Fibroblast of peridontal ligament (primary cell): Measurements from ENCODE around the gene IPO4.

Source experiments
- DNase-seq: peaks from one replicate; pipeline ENCODE4 v3.0.0-alpha.2; 2010; ENCODE audit errors: extremely low read depth

Gene IPO4

DNA sequence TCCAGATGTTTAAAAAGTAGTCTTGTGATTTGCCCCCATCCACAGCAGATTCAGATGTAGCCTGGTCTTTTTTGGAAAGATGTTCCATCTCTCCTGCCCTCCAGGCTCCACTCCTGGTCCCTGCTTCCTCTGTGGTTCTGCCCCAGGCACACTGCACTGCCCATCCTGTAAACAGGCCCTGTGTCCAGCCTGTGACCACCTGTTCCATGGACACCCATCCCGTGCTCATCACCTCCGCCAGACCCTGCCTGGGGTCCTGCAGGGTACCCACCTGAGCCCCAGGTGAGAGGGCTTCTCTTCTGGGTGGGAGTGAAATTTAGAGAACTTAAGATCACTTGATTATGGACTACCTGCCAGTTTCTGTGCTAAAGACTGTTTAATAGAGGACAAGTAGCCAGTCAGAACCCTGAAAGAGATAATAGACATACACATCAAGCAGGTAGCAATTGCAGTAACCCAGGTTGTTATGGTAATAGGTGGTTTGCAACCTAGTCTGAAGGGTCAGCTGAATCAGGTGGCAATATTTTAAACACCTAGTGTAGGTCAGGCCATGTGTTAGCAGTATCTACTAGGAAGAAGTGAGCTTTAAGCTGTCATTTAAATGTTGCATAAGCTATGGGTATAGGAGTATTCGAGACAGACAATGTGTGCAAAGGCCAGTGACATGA is 39.2 kb downstream of the IPO4 start:
- no peak for DNase-seq

DNA sequence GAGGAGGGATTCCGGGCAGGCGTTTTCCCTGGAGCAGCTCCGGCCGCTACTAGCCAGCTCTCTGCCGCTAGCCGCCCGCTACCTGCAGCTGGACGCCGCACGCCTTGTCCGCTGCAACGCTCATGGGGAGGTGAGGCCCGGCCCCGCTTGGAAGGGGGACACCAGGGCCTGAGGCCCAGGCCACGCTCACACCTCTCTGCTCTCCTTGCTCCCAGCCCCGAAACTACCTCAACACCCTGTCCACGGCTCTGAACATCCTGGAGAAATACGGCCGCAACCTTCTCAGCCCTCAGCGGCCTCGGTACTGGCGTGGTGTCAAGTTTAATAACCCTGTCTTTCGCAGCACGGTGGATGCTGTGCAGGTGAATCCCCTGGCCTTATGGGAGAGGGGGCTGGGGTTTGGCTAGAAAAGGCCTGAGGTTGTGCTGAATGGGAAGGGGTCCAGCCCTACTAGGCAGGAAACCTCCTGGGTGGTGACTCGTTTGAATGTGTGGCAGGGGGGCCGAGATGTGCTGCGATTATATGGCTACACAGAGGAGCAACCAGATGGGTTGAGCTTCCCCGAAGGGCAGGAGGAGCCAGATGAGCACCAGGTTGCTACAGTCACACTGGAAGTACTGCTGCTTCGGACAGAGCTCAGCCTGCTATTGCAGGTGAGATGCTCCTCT is 40.7 kb downstream of the IPO4 start:
- no peak for DNase-seq

DNA sequence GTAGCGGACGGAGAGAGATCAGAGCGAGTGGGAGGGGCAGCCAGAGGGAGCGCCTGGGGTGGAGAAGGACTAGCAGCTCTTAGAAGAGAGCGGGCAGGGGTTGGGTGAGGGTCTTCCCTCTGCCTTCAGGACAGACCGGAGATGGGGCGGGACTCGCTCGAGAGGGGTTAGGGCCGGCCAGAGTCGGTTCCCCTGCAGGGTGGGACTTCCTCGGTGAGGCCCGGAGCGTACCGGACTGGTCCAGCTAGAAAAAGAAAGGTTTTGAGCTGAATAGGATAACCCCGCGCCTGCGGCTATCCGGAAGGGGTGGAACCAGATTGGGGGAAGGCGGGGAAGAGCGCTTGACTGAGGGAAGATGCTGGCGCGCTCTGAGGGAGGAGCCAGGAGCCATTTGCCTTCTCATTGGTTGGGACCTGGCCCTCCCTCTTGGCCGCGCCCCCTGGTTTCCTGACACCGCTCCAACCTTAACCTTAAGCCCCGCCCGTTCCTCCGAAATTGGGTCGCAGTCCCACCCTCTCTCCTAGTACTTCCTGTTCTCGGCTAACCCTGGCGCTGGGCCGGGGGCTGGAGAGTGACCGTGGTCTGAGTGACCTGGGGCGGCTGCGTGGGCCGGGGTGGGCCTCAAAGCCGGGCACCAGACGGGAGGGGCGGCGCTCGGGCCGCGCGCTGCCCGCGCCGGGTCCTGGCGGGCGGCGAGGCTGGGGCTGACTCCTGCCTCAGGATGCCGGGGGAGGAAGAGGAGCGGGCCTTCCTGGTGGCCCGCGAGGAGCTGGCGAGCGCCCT is 41.4 kb downstream of the IPO4 start, which contains the start of gene RNF31:
RNF31 (plus strand) TSS at position 521 of the 783 bp plus-strand sequence; CDS start at position 722, 201 bp downstream.
- peak; percentile 97 for DNase-seq

DNA sequence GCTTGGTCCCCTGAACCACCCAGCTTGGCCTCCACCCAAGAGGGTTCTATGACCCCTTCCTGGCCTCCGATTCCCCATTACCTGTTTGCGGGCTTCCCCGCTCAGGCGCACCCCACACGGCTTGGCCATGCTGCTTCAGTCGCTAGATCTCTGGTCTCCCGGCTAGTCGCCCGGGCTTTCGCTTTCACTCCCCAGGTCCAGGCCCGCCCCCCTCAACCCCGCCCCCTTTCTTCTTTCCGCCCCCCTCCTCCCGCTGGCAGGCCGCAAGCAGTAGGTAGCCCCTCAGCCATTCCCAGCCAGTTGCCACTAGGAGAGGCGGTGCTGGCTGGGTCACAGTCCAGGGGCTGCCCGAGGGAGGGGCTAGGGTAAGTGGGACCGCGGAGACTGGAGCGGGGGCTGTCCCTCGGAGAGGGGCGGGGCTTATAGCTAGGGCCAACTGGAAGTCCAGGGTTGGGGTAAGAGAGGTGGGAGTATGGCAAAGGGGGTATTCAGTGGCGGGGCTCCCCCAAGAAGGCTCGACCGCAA is 42.1 kb downstream of the IPO4 start, which contains the start of gene PSME2:
PSME2 (minus strand) TSS at position 158 of the 525 bp plus-strand sequence; CDS start at position 129, 29 bp downstream.
- DNase-seq = peak; percentile 89

DNA sequence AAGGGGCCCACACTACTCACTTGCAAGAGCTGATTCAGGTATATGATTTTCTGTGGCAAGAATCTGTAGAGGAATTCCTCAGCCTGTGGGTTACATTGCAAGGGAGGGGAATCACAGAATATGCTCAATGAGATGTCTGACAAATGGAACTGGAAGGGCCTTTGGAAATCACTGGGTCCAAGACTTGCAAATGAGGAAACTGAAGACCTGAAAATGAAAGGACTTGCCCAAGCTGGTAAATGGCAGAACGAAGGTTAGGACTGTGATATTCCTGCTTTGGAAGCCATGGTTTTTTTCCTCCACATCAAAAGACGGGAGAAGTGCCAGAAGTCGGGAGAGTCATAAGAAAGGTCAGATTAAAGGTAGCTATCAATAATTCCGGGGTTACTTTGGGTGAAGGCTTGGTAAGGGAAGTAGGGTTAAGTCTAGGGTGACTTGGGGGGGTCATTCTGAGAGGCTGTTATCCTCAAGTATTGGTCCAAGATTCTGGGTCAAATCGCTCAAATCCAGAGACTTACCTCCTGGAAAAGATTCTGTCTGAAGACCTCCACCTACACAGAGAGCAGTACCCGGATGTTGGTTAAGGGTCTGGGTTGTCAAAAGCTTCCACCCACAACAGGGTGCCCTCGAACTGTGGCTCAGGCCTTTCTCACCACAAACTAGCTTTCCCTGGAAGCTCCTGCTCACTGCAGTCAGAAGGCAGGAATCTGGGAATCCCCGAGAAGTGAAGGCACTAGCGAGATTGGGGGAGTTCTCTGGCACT is 42.7 kb downstream of the IPO4 start:
- peak; percentile 10 for DNase-seq

DNA sequence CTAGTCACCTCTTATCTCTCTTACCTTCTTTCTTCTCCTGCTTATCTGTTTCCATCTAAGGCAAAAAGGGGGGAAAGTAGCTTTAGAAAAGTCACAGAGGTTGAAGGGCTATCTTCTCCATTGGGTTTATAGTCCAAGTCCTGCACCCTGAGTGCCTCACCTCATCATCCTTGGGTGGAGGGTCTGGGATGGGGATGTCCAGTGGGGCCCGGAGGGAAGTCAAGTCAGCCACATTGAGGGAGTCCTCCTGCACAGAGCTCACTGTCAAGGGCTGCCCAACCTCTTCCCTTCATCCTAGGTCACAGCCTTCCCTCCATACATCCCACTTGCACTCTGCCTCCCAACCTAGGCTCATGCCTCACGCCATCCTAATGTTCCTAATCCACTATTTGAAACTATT is 43.4 kb downstream of the IPO4 start:
- no peak for DNase-seq

DNA sequence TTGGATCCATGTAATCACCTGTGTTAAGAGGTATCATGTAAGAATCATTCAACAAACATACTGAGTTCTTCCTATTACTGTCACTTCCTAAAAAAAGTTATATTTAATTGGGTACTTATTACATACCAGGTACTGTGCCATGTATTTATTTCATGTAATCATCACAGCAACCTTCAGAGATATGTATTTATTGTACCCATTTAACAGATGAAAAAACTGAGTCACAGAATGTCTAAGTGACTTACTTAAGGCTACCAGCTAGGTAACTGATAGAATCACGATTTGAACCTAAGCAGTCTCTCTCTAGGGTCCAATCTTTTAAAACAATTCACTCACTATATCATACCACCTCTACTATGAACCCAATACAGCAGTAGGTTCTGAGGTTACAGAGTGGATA is 44.2 kb downstream of the IPO4 start:
- no peak for DNase-seq

DNA sequence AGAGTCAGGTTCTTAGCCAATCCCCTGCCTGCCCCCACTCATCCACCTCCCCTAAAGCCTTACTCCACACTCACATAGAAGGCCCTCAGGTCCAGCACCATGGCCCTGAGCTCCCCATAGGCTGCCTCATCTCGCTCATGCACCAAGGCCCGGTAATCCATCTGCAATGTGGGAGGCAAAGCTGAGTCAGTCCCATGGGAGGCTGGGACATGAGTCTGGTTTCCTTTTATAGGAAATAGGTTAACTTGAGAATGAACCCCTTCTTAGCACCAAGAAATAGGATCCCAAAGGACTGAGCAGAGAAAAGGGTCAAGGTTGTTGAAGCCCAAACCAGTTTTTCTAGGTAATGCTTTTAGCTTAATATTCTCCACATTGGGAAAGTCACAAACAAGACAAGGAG is 45.1 kb downstream of the IPO4 start:
- peak; percentile 45 for DNase-seq

DNA sequence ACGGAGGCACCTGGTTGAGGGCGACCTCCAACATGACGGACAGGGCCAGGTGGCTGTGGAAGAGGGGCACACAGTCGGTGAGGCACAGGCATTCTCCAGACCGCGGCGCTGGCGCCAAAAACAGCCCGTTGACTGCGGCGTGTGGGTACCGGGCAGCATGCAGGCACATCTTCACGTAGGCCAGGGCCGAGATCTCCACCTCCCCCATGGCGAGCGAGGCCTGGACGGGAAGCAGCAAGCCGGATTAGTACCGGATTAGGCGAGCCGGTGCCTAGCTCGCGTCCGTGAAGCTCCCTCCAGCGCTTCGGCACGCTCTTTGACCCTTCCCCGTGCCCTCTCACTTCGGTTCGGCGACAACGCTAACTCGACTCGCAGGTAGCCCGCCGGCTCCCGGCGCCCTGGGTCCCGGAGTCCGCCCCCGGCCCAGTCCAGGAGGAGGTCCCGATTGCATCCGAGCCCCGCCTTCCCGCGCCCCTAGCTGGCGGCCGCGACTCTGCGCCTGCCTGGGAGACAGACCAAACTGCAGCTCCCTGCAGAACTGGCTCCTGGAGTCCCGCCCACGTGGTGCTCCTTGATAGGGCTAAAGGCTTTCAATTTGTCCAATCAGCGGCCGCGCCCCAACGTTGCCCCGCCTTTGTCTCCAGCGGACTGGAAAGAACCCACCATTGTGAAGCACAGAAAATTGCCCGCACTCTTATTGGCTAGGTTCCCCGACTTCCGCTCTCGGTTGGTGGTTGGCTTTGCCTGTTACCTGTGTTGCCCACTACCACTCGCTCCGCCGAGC is 47.3 kb downstream of the IPO4 start, which contains the start of gene EMC9:
EMC9 (minus strand) TSS at position 495 of the 784 bp plus-strand sequence; CDS start at position 208, 287 bp downstream.
- peak; percentile 98 for DNase-seq

DNA sequence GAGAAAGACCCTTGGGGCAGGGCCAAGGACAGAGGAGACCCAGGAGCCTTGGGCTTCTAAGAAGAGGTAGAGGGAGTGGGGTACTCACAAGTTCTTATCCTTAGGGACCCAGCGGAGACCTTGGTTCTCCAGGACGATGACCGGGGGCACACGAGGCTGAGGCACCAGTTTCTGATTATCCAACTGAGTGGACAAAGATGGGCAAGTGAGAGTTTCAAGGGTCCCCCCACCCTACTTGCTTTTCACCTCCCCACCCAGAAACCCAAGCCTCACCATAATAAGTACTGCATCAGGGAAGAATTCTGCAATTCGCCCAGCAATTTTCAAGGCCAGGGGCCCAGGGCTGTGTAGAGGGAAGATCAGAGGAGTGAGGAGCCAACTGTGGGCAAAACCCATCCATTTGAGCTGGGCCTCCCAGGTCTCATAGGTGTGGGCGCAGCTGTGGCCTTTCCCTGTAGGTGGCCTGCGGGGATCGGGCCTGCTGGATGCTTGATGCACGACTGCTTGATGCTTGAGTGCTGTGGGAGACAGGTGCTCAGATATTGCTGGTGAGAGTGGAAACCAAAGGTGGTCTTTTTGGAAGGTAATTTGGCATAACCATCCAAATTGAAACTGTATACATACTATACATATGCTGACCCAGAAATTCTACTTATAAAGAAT is 49.2 kb downstream of the IPO4 start:
- no peak for DNase-seq

DNA sequence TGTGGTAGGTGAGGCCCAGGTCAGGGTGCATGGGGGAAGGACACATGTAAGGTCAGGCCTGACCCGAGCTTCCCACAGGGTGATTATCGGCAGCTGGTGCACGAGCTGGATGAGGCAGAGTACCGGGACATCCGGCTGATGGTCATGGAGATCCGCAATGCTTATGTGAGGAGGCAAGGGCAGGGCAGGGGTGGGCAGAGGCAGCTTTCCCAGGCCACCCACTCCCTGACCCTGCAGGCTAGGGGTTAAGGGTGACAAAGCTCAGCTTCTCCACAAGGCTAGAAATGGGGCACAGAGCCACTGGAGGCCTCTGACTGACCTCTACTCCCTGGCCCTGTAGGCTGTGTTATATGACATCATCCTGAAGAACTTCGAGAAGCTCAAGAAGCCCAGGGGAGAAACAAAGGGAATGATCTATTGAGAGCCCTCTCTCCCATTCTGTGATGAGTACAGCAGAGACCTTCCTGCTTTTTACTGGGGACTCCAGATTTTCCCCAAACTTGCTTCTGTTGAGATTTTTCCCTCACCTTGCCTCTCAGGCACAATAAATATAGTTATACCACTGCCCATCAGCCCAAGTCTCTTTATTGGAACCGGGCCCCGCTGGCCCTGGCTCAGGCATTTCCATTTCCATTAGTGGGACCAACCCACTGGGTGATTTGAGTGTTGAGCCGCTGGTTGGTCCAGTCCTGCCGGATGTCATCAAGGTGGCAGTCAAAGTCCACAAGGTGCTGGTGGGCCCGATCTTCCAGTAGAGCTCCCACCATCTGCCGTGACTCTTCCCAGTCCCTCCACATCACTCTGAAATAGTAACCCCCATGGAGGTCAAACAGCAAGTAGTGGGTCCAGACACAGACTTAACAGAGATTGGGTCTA is 50.0 kb downstream of the IPO4 start:
- DNase-seq = no peak

DNA sequence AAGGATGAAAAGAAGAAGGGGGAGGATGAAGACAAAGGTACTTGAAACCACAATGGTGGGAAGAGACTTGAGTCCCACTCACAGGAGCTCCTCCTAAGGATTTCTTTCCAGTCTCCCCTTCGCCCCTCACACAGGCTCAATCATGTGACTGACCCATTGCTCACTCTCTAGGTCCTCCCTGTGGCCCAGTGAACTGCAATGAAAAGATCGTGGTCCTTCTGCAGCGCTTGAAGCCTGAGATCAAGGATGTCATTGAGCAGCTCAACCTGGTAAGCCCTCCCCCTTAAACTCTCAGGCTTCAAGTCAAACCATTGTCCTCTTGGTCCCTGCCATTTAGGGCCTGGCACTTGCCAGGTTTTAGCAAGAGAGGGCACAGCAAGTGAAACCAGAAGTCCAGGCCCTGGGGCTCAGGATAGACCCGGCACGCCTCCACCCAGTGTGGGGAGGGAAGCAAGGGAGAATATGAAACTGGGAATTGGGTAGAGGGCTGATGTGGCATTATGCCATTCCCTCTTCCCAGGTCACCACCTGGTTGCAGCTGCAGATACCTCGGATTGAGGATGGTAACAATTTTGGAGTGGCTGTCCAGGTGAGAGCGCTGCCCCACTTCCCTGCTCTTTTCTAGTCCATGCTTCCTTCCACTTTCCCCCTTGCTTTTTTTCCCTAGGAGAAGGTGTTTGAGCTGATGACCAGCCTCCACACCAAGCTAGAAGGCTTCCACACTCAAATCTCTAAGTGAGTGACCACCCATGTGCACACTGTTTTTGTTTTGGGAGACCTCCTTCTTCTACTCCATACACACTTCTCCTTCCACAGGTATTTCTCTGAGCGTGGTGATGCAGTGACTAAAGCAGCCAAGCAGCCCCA is 50.9 kb downstream of the IPO4 start:
- no peak for DNase-seq

DNA sequence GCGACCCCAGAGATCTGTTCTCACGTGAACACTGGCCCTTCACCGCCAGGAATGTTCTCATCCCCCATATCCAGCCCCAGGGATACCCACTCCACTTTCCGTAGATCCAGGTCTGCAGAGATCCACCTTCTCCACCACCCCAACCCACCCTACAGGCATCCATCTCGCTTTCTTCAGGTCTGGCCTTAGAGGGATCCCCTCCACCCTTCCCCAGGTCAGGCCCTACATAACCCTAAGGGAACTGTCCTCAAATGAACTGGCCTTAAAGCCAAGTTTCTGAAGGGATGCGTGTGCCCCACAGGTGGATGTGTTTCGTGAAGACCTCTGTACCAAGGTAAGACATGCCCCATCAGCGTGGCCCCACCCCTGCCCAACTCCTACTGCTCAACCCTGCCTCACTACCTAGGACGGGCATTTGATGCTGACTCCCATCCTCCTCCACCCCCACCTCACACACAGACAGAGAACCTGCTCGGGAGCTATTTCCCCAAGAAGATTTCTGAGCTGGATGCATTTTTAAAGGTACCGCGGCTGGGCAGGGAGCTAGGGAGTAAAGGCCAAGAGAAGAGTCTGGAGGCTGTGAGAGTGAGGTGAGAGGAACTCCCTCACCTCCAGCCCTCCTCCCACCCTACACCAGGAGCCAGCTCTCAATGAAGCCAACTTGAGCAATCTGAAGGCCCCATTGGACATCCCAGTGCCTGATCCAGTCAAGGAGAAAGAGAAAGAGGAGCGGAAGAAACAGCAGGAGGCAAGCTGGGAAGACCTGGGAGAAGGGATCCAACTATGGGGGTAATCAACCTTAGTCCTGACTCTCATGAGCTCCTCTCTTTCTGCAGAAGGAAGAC is 51.7 kb downstream of the IPO4 start:
- no peak for DNase-seq

DNA sequence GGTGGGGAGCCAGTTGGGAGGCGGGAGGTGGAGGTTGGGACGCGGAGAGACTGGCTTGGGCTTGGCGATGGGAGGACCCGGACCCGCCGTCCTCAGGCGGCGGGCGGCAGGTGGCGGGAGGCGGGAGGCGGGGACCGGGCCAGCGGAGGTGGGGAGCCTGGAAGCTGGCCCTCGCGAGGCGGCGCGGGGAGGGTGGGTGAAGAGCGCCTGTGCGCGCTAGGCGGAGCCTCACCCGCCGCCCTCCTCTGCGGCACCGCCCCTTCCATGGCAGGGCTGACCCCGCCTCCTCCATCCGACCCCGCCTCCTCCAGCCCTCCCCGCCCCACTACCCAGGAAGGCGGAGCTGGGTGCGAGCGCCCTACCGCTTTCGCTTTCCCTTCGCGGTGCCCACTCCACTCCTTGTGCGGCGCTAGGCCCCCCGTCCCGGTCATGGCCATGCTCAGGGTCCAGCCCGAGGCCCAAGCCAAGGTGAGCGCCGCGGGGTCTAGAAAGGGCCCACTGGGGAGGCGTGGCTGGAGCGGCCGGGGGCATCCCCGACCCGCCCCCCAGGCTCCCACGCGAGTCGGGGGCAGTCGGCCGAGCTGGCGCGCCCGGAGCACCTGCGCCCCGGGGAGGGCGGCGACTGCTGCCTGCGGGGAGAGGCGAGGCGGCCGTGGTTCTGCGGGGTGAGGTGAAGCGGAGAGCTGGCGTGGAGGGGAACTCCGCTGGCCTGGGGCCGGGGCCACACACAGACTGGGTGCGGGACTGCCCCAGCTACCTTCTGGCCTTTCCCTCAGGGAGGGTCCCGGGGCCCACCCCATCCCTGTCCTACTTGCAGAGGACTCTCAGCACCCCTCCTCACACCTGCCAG is 52.6 kb downstream of the IPO4 start, which contains the start of gene PSME1:
PSME1 (plus strand) TSS at position 361 of the 850 bp plus-strand sequence; CDS start at position 430, 69 bp downstream.
- DNase-seq = peak; percentile 75

DNA sequence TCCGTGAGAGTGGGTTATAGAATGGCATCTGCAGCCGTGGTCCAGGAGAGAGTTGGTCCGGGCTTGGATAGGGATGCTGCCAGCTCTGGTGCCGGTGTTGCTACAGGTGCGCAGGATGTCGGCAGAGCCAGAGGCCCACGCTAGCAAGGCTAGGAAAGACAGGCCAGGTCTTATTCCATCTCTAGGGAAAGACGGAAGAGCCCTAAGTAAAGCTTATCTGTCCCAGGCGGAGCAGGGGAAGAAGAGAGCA is 53.1 kb downstream of the IPO4 start:
- no peak for DNase-seq

DNA sequence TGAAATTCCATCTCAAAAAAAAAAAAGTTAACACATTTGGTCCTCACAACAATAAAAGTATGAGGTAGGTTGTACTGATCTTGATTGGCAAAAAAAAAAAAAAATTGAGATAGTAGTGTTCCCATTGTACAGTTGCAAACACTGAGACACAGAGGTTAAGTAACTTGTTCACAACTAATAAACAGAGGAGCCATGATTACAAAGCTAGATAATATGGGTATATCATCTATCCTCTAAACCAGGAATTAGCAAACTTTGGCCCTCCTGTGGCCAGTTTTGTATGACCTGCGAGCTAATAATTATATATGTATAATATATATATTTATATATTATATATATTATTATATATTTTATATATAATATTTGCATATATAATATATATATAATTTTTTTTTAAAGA is 54.9 kb downstream of the IPO4 start:
- no peak for DNase-seq
